HFF-Myc (cell line): Measurements from ENCODE around the gene ACSS2.

ENCODE experiments used
- DNase-seq: peaks from one replicate; pipeline ENCODE4 v3.0.0-alpha.2; 2011; ENCODE audit warnings: low read depth; ENCODE audit errors: extremely low read depth
- H3K4me3 ChIP-seq: replicated peaks from 2 replicates; pipeline ENCODE4 v1.5.1; 2011; ENCODE audit warnings: low read depth, mild to moderate bottlenecking, control low read depth, low read length
- CTCF ChIP-seq: IDR thresholded peaks from 2 replicates; pipeline ENCODE4 v1.5.1; 2012; ENCODE audit warnings: mild to moderate bottlenecking, low read depth, low read length, control low read depth; ENCODE audit errors: missing control alignments

The ACSS2 gene

GRCh38 chr20:34861386-34862084, 14.9 kb upstream of the ACSS2 start:
- DNase-seq, result no peak
- H3K4me3 ChIP-seq, result no peak overlapping the region
- TF ChIP-seq CTCF, result no peak

- no peak for DNase-seq
- TF ChIP-seq CTCF, result no peak
- H3K4me3 ChIP-seq, result no peak overlapping the region
These were observed 13.7 kb upstream of the ACSS2 start for GRCh38 chr20:34862724-34863123.

GRCh38 chr20:34863421-34863965, 12.9 kb upstream of the ACSS2 start:
- no peak overlapping the region for H3K4me3 ChIP-seq
- TF ChIP-seq CTCF, result no peak
- no peak for DNase-seq

- DNase-seq, result no peak
- TF ChIP-seq CTCF, result no peak
- no peak overlapping the region for H3K4me3 ChIP-seq
These were observed 12.2 kb upstream of the ACSS2 start for GRCh38 chr20:34864216-34864615.

GRCh38 chr20:34871320-34871926, 5.0 kb upstream of the ACSS2 start:
- no peak for TF ChIP-seq CTCF
- DNase-seq, result no peak
- peak overlapping the region; percentile 57 for H3K4me3 ChIP-seq

GRCh38 chr20:34871966-34872621, 4.3 kb upstream of the ACSS2 start:
- no peak for DNase-seq
- TF ChIP-seq CTCF, result no peak
- peak overlapping the region; percentile 57 for H3K4me3 ChIP-seq
